ENCODE data around the gene TK1.

TK1 gene

DNA sequence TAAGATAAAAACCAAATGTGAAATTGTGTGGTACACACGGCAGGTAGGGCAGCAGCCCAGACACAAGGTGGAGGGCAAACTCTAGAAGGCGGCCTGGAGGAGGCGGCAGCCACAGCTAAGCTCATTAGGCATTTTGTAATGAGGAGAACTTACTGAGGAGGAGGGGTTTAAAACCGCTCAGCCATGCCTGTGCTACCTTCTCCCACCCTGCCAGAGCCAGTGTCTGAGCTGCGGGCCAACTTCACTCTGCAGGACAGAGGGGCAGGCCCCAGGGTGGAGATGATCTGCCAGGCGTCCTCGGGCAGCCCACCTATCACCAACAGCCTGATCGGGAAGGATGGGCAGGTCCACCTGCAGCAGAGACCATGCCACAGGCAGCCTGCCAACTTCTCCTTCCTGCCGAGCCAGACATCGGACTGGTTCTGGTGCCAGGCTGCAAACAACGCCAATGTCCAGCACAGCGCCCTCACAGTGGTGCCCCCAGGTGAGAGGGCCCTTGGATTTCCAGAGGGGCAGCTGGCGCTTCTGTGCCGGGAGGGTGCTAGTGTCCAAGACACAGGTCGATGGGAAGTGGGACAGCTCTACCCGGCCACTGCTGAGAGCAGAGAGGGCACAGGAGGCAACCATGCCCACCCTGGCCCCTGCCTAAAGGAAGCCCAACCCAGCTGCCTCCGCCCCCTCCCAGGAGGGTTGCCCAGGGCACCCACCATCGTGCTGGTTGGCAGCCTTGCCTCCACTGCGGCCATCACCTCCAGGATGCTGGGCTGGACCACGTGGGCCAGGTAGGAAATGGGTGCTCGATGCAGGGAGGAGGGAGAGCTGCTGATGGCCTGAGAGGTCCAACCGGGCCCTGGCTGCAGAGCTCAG is 22.7 kb downstream of the TK1 start:
- H3K4me3 ChIP-seq (ENCODE audit: low read depth, low read length) = no peak overlapping the region
- TF ChIP-seq, protein P1, sequence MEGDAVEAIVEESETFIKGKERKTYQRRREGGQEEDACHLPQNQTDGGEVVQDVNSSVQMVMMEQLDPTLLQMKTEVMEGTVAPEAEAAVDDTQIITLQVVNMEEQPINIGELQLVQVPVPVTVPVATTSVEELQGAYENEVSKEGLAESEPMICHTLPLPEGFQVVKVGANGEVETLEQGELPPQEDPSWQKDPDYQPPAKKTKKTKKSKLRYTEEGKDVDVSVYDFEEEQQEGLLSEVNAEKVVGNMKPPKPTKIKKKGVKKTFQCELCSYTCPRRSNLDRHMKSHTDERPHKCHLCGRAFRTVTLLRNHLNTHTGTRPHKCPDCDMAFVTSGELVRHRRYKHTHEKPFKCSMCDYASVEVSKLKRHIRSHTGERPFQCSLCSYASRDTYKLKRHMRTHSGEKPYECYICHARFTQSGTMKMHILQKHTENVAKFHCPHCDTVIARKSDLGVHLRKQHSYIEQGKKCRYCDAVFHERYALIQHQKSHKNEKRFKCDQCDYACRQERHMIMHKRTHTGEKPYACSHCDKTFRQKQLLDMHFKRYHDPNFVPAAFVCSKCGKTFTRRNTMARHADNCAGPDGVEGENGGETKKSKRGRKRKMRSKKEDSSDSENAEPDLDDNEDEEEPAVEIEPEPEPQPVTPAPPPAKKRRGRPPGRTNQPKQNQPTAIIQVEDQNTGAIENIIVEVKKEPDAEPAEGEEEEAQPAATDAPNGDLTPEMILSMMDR (IDR thresholded peaks at IDR 0.05; ENCODE audit: borderline replicate concordance, insufficient read depth, low read depth, low read length) = no peak

DNA sequence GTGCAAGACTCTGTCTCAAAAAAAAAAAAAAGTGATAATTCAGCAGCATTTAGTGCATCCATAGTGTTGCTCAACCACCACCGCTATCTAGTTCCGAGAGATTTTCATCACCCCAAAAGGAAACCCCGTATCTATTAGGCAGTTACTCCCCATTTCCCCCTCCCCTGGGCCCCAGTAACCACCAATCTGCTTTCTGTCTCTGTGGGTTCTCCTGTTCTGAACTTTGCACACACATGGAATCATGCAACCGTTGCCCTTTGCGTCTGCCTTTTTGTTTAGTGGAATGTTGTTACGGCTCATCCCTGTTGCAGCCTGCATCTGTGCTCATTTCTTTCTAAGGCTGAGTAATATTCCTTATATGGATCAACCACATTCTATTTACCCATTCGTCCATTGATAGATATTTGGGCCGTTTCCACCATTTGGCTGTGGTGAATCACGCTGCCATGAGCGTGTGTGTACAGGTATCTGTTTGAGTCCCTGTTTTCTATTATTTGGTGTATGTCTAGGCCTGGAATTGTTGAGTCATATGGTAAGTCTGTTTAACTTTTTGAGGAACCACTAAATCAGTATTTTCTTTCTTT is 27.2 kb downstream of the TK1 start:
- no peak overlapping the region for H3K4me3 ChIP-seq (ENCODE audit: low read depth, low read length)

DNA sequence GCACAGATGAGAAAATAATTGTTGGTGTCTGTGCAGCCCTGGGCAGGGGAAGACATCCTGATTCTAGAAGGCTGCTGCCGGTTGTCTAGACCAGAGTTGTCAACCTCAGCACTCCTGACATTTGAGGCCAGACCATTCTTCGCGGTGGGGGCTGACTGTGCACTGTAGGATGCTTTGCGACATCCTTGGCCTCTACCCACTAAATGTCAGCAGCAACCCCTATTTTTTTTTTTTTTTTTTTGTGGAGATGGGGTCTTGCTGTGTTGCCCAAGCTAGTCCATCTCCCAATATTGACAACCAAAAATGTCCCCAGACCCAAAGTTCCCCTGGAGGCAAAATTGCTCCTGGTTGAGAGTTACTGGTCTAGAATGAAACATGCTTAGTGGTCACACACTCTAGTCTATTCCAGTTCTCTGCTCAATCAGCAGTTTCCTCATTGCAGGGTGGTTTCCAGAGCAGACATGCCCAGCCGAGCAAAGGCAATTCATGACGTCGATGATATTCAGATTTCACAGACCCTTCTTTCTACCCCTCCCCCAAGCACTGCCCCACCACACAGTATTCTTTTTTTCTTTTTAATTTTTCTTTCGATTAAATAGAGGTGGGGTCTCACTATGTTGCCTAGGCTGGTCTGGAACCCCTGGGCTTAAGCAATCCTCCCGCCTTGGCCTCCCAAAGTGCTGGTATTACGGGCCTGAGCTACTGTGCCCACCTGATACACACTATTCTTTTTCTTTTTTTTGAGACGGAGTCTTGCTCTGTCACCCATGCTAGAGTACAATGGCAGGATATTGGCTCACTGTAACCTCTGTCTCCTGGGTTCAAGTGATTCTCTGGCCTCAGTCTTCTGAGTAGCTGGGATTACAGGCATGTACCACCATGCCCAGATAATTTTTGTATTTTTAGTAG is 31.7 kb downstream of the TK1 start:
- H3K4me3 ChIP-seq (ENCODE audit: low read depth, low read length) = no peak overlapping the region
- TF ChIP-seq, protein P1 (IDR thresholded peaks at IDR 0.05; ENCODE audit: borderline replicate concordance, insufficient read depth, low read depth, low read length) = no peak

More for the DNA sequence above, 27.2 kb downstream of the TK1 start:
- TF ChIP-seq, protein P1 (IDR thresholded peaks at IDR 0.05; ENCODE audit: borderline replicate concordance, insufficient read depth, low read depth, low read length) = no peak

DNA sequence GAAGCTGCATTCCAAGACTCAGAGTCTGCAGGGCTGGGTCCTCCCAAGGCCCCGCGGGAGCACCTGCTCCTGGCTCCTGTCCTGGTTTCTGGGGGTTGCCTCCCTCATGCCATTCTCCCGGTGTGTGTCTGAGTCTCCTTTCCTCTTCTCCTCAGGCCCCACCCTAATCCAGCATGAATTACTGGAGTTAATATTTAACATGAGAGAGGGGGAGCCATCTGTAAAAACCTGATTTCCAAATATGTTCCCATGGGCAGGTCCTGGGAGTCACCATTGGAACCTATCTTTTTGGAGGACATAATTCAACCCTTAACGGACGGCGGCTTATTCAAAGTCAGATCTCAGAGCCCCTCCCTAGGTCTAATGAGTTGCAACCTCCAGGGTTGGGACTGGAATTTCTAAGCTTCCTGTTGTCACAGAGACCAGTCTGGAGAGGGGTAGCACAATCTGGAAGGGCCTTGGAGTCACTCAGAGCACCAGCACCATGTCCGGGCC is 35.3 kb downstream of the TK1 start:
- H3K4me3 ChIP-seq (ENCODE audit: low read depth, low read length) = no peak overlapping the region
- TF ChIP-seq, protein P1 (IDR thresholded peaks at IDR 0.05; ENCODE audit: borderline replicate concordance, insufficient read depth, low read depth, low read length) = no peak

DNA sequence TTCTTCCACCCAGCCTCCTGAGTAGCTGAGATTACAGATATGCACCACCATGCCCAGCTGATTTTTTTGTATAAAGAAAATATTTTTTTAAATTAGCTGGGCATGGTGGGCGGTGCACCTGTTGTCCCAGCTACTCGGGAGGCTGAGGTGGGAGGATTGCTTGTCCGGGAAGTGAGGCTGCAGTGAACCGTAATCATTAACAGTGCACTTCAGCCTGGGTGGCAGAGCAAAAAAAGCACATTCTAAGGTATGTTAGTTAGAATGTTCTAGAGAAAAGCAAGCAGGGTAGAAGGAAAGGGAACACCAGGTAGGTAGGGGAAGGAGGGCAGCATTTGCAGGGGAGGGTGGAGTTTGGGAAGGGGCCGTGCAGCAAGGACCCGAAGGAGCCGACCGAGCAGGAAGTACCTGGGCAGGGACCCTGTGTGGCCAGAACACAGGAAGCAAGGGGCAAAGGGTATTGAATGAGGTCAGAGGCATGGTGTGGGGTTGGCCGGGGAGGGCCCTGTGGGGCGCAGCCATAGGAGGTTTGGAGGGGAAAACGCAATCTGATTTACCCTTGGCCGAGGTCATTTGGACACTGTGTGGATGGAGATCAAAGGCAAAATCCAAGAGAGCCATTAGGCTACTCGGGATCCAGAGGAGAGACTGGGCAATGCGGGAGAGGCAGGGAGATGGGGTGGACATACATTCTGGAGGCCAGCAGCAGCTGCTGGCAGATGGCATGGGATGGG is 38.4 kb downstream of the TK1 start:
- no peak overlapping the region for H3K4me3 ChIP-seq (ENCODE audit: low read depth, low read length)
- TF ChIP-seq, protein P1 (IDR thresholded peaks at IDR 0.05; ENCODE audit: borderline replicate concordance, insufficient read depth, low read depth, low read length) = no peak

DNA sequence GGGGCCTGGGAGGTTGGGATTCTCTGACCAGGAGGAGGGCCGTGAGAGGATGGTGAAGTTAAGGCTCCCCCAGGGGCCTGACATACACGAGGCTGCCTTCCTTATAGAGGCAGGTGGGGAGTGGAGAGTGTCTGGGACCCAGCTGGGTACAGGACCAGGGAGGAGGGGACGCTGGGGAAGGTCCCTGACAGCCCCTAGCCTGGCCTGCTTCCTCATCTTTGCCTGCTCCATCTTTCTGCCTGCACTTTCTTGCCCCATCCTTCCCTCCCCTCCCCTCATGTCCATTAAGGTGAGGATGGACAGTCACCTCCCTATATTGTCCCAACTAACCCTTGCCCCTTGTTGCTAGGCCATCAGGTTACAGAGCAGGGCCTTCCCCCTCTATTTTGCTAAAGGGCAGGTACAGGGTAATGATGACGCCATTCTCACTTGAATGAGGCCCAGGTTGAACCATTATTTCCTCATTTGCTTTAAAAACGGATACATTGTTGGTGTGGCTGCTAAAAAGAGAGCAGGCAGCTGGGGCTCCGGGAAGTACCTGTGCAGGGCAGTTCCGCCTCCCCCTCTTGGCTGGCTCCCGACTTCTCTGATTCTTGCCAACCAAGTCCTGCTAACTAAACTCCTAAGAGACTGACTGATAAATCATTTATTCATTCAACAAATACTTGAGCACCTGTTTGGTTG is 39.4 kb downstream of the TK1 start:
- no peak overlapping the region for H3K4me3 ChIP-seq (ENCODE audit: low read depth, low read length)
- TF ChIP-seq, protein P1 (IDR thresholded peaks at IDR 0.05; ENCODE audit: borderline replicate concordance, insufficient read depth, low read depth, low read length) = no peak
